Subcutaneous adipose tissue (tissue), 4 donors: ENCODE data around the gene LRRC47. TPM values are rescaled to one million over a fixed set of nuclear protein-coding genes. Genes with fewer than 3 reads are reported as not detected.

Source experiments
- CTCF ChIP-seq: fragments of 450-650 bp; IDR thresholded peaks from one replicate; pipeline ENCODE4 v1.5.1; 2016; ENCODE audit warnings: low read depth, mild to moderate bottlenecking, control low read depth, antibody characterized with exemption, moderate library complexity
- total RNA-seq, 4 donors: library from RNA; depleted of rRNA; stranded (reverse); fragments of >200 nt; gene quantifications; one replicate each; pipeline ENCODE4 v1.1.0, GENCODE V29; 2016

The LRRC47 gene
- total RNA-seq, 4 donors from 2014 or later, result 17.7 to 42.0 (median 22.3) TPM

- TF ChIP-seq CTCF, result no peak
Observed at GRCh38 chr1:3745590-3746381, 50.5 kb downstream of the LRRC47 start.

GRCh38 chr1:3745071-3745470 is 51.2 kb downstream of the LRRC47 start:
- no peak for TF ChIP-seq CTCF

GRCh38 chr1:3744646-3745045 is 51.7 kb downstream of the LRRC47 start:
- TF ChIP-seq CTCF, result no peak

- TF ChIP-seq CTCF, result no peak
Observed at GRCh38 chr1:3743826-3744225, 52.5 kb downstream of the LRRC47 start.

GRCh38 chr1:3743421-3743820 is 52.9 kb downstream of the LRRC47 start:
- no peak for TF ChIP-seq CTCF

GRCh38 chr1:3742439-3743298 is 53.6 kb downstream of the LRRC47 start:
- TF ChIP-seq CTCF, result no peak
